Testis (tissue), 3 donors: ENCODE results near the gene PRKAR2A. TPM values are rescaled to one million over a fixed set of nuclear protein-coding genes. Genes with fewer than 3 reads are reported as not detected.

Source experiments
- DNase-seq: peaks from one replicate; pipeline ENCODE4 v3.0.0-alpha.2; 2019
- H3K27ac ChIP-seq, 2 donors: fragments of 200-600 bp; sonication (generic); one replicate each; pipeline ENCODE4 v1.5.1; 2019
- H3K27me3 ChIP-seq: fragments of 200-600 bp; sonication (generic); one replicate; pipeline ENCODE4 v1.5.1; 2019
- H3K36me3 ChIP-seq: fragments of 200-600 bp; sonication (generic); one replicate; pipeline ENCODE4 v1.5.1; 2017; ENCODE audit warnings: low read depth; ENCODE audit errors: missing control alignments
- H3K4me1 ChIP-seq: fragments of 200-600 bp; sonication (generic); one replicate; pipeline ENCODE4 v1.5.1; 2019
- H3K4me3 ChIP-seq, 2 donors: fragments of 200-600 bp; sonication (generic); one replicate each; pipeline ENCODE4 v1.5.1; 2017 to 2019
- H3K9me3 ChIP-seq: fragments of 200-600 bp; sonication (generic); one replicate; pipeline ENCODE4 v1.5.1; 2017
- CTCF ChIP-seq, 3 experiments: fragments of 450-650 bp in 2 of 3; fragments of 200-600 bp in 1 of 3; sonication (generic) in 1 of 3; IDR thresholded peaks; one replicate each; pipeline ENCODE4 v1.5.1; 2016 to 2019; ENCODE audit warnings: antibody characterized with exemption in 3 of 3, mild to moderate bottlenecking in 2 of 3, moderate library complexity in 1 of 3
- POLR2A ChIP-seq: fragments of 450-650 bp; IDR thresholded peaks from one replicate; pipeline ENCODE4 v1.6.1; 2017; ENCODE audit warnings: antibody characterized with exemption, mild to moderate bottlenecking, moderate library complexity
- WGBS, 2 donors: methylation state at CpG; one replicate each; pipeline ENCODE4 v1.1.5; 2018; 5-methylcytosine and 5-hydroxymethylcytosine counted together
- intact Hi-C: fragments of 100-400 bp; cut with DNase I; formaldehyde crosslinking; loops from one replicate; pipeline ENCODE4 v1.15.1; 2023; ENCODE audit warnings: low total_unique reads
- polyA plus RNA-seq: library from polyadenylated mRNA; stranded (reverse); fragments of 350-450 nt; fragmentation: Illumina TruSeq; extraction: RNeasy Lipid Tissue Mini Kit (QIAGEN cat#74804); gene quantifications from one replicate; pipeline ENCODE4 v1.2.3, GENCODE V29; 2014; ENCODE audit warnings: low read depth, low replicate concordance; ENCODE audit not compliant: insufficient read depth
- total RNA-seq, 2 donors: library from RNA; depleted of rRNA; stranded (reverse); fragments of >200 nt; gene quantifications; one replicate each; pipeline ENCODE4 v1.2.3, GENCODE V29; 2016

The PRKAR2A gene
- total and polyA plus RNA-seq, 3 donors from 2014 or later = 52.2 to 166 (median 150) TPM

GRCh38 chr3:48856469-48856868 is 8.8 kb upstream of the PRKAR2A start:
- Histone ChIP-seq H3K27me3 (no peaks in the 10 kb centered on the region), H3K9me3 (no peaks in the 10 kb centered on the region), H3K36me3 (no peaks in the 10 kb centered on the region), H3K4me3 (no peak overlapping the region), H3K4me1 (peaks cover 5% of the 10 kb centered on the region), H3K27ac (no peak overlapping the region)
- TF ChIP-seq POLR2A = no peak
- no peak for TF ChIP-seq CTCF (IDR thresholded peaks at IDR 0.05)
- 49 to 53% methylated on average over 4 of the region's 4 CpGs for WGBS, 2 donors
- DNase-seq = no peak
- intact Hi-C loops = no loop called here

GRCh38 chr3:48855681-48856447 is 8.2 kb upstream of the PRKAR2A start:
- DNase-seq = no peak
- H3K27ac ChIP-seq = no peak overlapping the region
- peaks cover 5% of the 10 kb centered on the region for H3K4me1 ChIP-seq
- H3K4me3 ChIP-seq = no peak overlapping the region
- H3K27me3 ChIP-seq = no peaks in the 10 kb centered on the region
- no peaks in the 10 kb centered on the region for H3K9me3 ChIP-seq
- WGBS, 2 donors = 84 to 89% methylated on average over 8 to 9 of the region's 9 CpGs
- intact Hi-C loops = no loop called here
- TF ChIP-seq POLR2A (no peak), CTCF (IDR thresholded peaks at IDR 0.05) (no peak)
- no peaks in the 10 kb centered on the region for H3K36me3 ChIP-seq

GRCh38 chr3:48852151-48852550 is 4.5 kb upstream of the PRKAR2A start:
- Histone ChIP-seq H3K27ac (no peak overlapping the region), H3K4me1 (peaks cover 5% of the 10 kb centered on the region), H3K27me3 (no peaks in the 10 kb centered on the region), H3K36me3 (no peaks in the 10 kb centered on the region), H3K4me3 (no peak overlapping the region), H3K9me3 (no peaks in the 10 kb centered on the region)
- intact Hi-C loops = no loop called here
- no peak for DNase-seq
- 93 to 94% methylated on average over 5 of the region's 5 CpGs for WGBS, 2 donors
- TF ChIP-seq CTCF (IDR thresholded peaks at IDR 0.05) (no peak), POLR2A (no peak)

GRCh38 chr3:48851407-48851806 is 3.7 kb upstream of the PRKAR2A start:
- DNase-seq = no peak
- Histone ChIP-seq H3K27ac (no peak overlapping the region), H3K9me3 (no peaks in the 10 kb centered on the region), H3K4me3 (no peak overlapping the region), H3K27me3 (no peaks in the 10 kb centered on the region), H3K4me1 (peaks cover 3% of the 10 kb centered on the region), H3K36me3 (no peaks in the 10 kb centered on the region)
- intact Hi-C loops = no loop called here
- no peak for TF ChIP-seq POLR2A
- TF ChIP-seq CTCF (IDR thresholded peaks at IDR 0.05) = no peak
- 63 to 66% methylated on average over 3 of the region's 3 CpGs for WGBS, 2 donors
